Muscle of leg (tissue), 16 donors: ENCODE results near the gene HSPA2. TPM values are rescaled to one million over a fixed set of nuclear protein-coding genes. Genes with fewer than 3 reads are reported as not detected.
A peak's percentile ranks its signal among the peaks of the same experiment; 100 is the strongest.

Experiments used
- DNase-seq: peaks from one replicate; pipeline ENCODE4 v3.0.0; 2013
- H3K27ac ChIP-seq: one replicate; pipeline ENCODE4 v1.5.1; 2013; ENCODE audit warnings: mild to moderate bottlenecking, low read length, control low read depth
- H3K27me3 ChIP-seq: one replicate; pipeline ENCODE4 v1.6.1; 2013; ENCODE audit warnings: low read length; ENCODE audit not compliant: control insufficient read depth, insufficient read depth
- H3K36me3 ChIP-seq: one replicate; pipeline ENCODE4 v1.6.1; 2013; ENCODE audit warnings: low read length; ENCODE audit not compliant: control insufficient read depth, insufficient read depth
- H3K4me1 ChIP-seq: one replicate; pipeline ENCODE4 v1.6.1; 2013; ENCODE audit warnings: low read length; ENCODE audit not compliant: control insufficient read depth, insufficient read depth
- H3K4me3 ChIP-seq: one replicate; pipeline ENCODE4 v1.5.1; 2013; ENCODE audit warnings: low read length, control low read depth
- H3K9me3 ChIP-seq: replicated peaks from 2 replicates; pipeline ENCODE4 v1.6.1; 2013; ENCODE audit warnings: low read depth, low read length; ENCODE audit not compliant: control insufficient read depth
- WGBS: methylation state at CpG from one replicate; pipeline ENCODE4 v1.1.5; 2013; ENCODE audit warnings: missing lambda C conversion rate; ENCODE audit not compliant: insufficient coverage; 5-methylcytosine and 5-hydroxymethylcytosine counted together
- long read RNA-seq, 11 donors: transcript quantifications; one replicate each; lab custom pipeline, GENCODE V29; 2026
- polyA plus RNA-seq, 8 donors: library from polyadenylated mRNA; unstranded; fragments of 120-200 nt; gene quantifications; one replicate each; pipeline versions ENCODE4 v1.2.1 to v1.2.3, GENCODE V29; 2013; ENCODE audit warnings: inconsistent platforms in 1 of 8, low replicate concordance in 1 of 8; ENCODE audit not compliant: insufficient read length in 8 of 8, insufficient read depth in 1 of 8
- total RNA-seq: library from RNA; stranded (reverse); fragments of 120-200 nt; gene quantifications from one replicate; pipeline ENCODE4 v1.2.4, GENCODE V29; 2013

Gene HSPA2
- 6.8 TPM for total RNA-seq
- polyA plus RNA-seq: 10 to 100 TPM in 2 of 8 donors, 1 to 10 TPM in 6; 7.6 to 34.4 (median 9.3) TPM
- long read RNA-seq, donor 1, transcript HSPA2-201 (1 exons, 2,767 nt): major isoform, 5 of 5 reads
- long read RNA-seq, donor 1, partial matches to known transcripts: 0 of 5 reads
- long read RNA-seq, donor 1, other reads (novel, unspliced or antisense): 0 of 5 reads
- long read RNA-seq, donor 2, partial matches to known transcripts: 0 of 1 reads
- long read RNA-seq, donor 2, other reads (novel, unspliced or antisense): 0 of 1 reads
- long read RNA-seq, donor 3, transcript HSPA2-201 (1 exons, 2,767 nt): major isoform, 8 of 8 reads
- long read RNA-seq, donor 3, partial matches to known transcripts: 0 of 8 reads
- long read RNA-seq, donor 3, other reads (novel, unspliced or antisense): 0 of 8 reads
- long read RNA-seq, donor 4, transcript HSPA2-201 (1 exons, 2,767 nt): major isoform, 5 of 5 reads
- long read RNA-seq, donor 4, partial matches to known transcripts: 0 of 5 reads
- long read RNA-seq, donor 4, other reads (novel, unspliced or antisense): 0 of 5 reads
- long read RNA-seq, donor 5, transcript HSPA2-201 (1 exons, 2,767 nt): major isoform, 46 of 46 reads
- long read RNA-seq, donor 5, partial matches to known transcripts: 0 of 46 reads
- long read RNA-seq, donor 5, other reads (novel, unspliced or antisense): 0 of 46 reads
- long read RNA-seq, donor 6, transcript HSPA2-201 (1 exons, 2,767 nt): major isoform, 21 of 21 reads
- long read RNA-seq, donor 6, partial matches to known transcripts: 0 of 21 reads
- long read RNA-seq, donor 6, other reads (novel, unspliced or antisense): 0 of 21 reads
- long read RNA-seq, donor 7, transcript HSPA2-201 (1 exons, 2,767 nt): major isoform, 14 of 14 reads
- long read RNA-seq, donor 7, partial matches to known transcripts: 0 of 14 reads
- long read RNA-seq, donor 7, other reads (novel, unspliced or antisense): 0 of 14 reads
- long read RNA-seq, donor 8, transcript HSPA2-201 (1 exons, 2,767 nt): major isoform, 11 of 11 reads
- long read RNA-seq, donor 8, partial matches to known transcripts: 0 of 11 reads
- long read RNA-seq, donor 8, other reads (novel, unspliced or antisense): 0 of 11 reads
- long read RNA-seq, donor 9, transcript HSPA2-201 (1 exons, 2,767 nt): major isoform, 12 of 12 reads
- long read RNA-seq, donor 9, partial matches to known transcripts: 0 of 12 reads
- long read RNA-seq, donor 9, other reads (novel, unspliced or antisense): 0 of 12 reads
- long read RNA-seq, donor 10, transcript HSPA2-201 (1 exons, 2,767 nt): major isoform, 18 of 18 reads
- long read RNA-seq, donor 10, partial matches to known transcripts: 0 of 18 reads
- long read RNA-seq, donor 10, other reads (novel, unspliced or antisense): 0 of 18 reads
- long read RNA-seq, donor 11, transcript HSPA2-201 (1 exons, 2,767 nt): major isoform, 16 of 16 reads
- long read RNA-seq, donor 11, partial matches to known transcripts: 0 of 16 reads
- long read RNA-seq, donor 11, other reads (novel, unspliced or antisense): 0 of 16 reads

DNA sequence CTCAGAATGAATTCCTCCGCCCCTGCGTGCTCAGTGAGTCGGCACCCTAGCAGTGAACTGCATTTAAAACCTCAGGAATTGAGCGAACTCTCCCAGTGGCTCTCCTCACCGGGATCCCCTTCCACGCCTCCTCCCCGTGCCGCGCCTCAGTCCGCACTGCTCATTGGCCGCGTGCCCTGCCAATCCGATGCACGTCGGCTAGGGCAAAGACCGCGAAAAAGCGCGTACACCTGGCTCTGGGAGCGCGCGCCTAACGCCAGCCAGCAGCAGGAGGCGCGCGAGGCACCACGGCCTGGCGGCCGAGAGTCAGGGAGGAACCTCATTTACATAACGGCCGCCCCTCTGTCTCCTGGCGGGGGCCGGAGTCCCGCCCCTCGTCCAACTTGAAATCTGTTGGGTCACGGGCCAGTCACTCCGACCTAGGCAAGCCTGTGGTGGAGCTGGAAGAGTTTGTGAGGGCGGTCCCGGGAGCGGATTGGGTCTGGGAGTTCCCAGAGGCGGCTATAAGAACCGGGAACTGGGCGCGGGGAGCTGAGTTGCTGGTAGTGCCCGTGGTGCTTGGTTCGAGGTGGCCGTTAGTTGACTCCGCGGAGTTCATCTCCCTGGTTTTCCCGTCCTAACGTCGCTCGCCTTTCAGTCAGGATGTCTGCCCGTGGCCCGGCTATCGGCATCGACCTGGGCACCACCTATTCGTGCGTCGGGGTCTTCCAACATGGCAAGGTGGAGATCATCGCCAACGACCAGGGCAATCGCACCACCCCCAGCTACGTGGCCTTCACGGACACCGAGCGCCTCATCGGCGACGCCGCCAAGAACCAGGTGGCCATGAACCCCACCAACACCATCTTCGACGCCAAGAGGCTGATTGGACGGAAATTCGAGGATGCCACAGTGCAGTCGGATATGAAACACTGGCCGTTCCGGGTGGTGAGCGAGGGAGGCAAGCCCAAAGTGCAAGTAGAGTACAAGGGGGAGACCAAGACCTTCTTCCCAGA, at the start of gene HSPA2:
TSS of gene HSPA2 (plus strand) at position 534 of the 995 bp plus-strand sequence. CDS start at position 643, 109 bp downstream.
- Histone ChIP-seq H3K36me3 (no peaks in the 10 kb centered on the region), H3K27me3 (peaks cover 26% of the 10 kb centered on the region), H3K9me3 (no peaks in the 10 kb centered on the region), H3K27ac (peak within 1 kb of the TSS; percentile 94), H3K4me3 (peak within 1 kb of the TSS; percentile 83), H3K4me1 (peaks cover 24% of the 10 kb centered on the region)
- WGBS: 6% methylated on average over 79 of the region's 79 CpGs
- peak; percentile 99 for DNase-seq

- no peak overlapping the region for H3K4me3 ChIP-seq
- H3K36me3 ChIP-seq: peaks cover 28% of the 10 kb centered on the region
- H3K27ac ChIP-seq: no peak overlapping the region
- WGBS: no CpG with 5 or more reads among the region's 2 CpGs
- no peaks in the 10 kb centered on the region for H3K9me3 ChIP-seq
- H3K27me3 ChIP-seq: no peaks in the 10 kb centered on the region
- no peak for DNase-seq
- H3K4me1 ChIP-seq: no peaks in the 10 kb centered on the region
These were observed 48.9 kb upstream of the HSPA2 start for GRCh38 chr14:64491637-64492036.

DNA sequence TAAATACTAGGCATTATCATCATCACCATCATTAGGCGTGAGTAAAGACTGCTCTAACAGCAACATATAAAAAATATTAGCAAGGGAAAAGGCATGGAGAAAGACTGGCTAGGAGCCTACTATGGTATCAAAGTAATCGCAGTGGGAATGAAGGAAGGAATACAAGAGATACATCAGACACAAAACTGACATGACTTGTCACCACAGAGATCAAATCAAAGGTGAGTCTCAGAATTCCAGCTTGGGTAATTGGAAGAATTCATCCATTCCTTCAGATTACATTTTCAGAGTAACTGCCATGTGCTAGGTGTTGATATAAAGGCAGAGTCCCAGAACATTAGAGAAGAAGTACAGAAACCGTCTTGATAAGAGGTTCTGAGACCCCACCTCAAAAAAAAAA, 47.1 kb upstream of the HSPA2 start:
- H3K27me3 ChIP-seq: no peaks in the 10 kb centered on the region
- H3K27ac ChIP-seq: no peak overlapping the region
- no peak for DNase-seq
- peaks cover 18% of the 10 kb centered on the region for H3K36me3 ChIP-seq
- no CpG with 5 or more reads among the region's 3 CpGs for WGBS
- H3K4me3 ChIP-seq: no peak overlapping the region
- no peaks in the 10 kb centered on the region for H3K9me3 ChIP-seq
- H3K4me1 ChIP-seq: no peaks in the 10 kb centered on the region

GRCh38 chr14:64495252-64495651, 45.3 kb upstream of the HSPA2 start:
- no peak for DNase-seq
- H3K9me3 ChIP-seq: no peaks in the 10 kb centered on the region
- no peaks in the 10 kb centered on the region for H3K27me3 ChIP-seq
- H3K36me3 ChIP-seq: peaks cover 11% of the 10 kb centered on the region
- H3K27ac ChIP-seq: no peak overlapping the region
- H3K4me3 ChIP-seq: no peak overlapping the region
- no peaks in the 10 kb centered on the region for H3K4me1 ChIP-seq

GRCh38 chr14:64496764-64497163, 43.8 kb upstream of the HSPA2 start:
- Histone ChIP-seq H3K36me3 (peaks cover 7% of the 10 kb centered on the region), H3K27ac (no peak overlapping the region), H3K27me3 (no peaks in the 10 kb centered on the region), H3K9me3 (no peaks in the 10 kb centered on the region), H3K4me3 (no peak overlapping the region), H3K4me1 (peaks cover 3% of the 10 kb centered on the region)
- no peak for DNase-seq

GRCh38 chr14:64500088-64500487, 40.5 kb upstream of the HSPA2 start:
- H3K27ac ChIP-seq: no peak overlapping the region
- H3K4me1 ChIP-seq: peaks cover 13% of the 10 kb centered on the region
- no CpG with 5 or more reads among the region's 1 CpG for WGBS
- peaks cover 7% of the 10 kb centered on the region for H3K36me3 ChIP-seq
- no peaks in the 10 kb centered on the region for H3K27me3 ChIP-seq
- DNase-seq: no peak
- H3K9me3 ChIP-seq: no peaks in the 10 kb centered on the region
- no peak overlapping the region for H3K4me3 ChIP-seq

DNA sequence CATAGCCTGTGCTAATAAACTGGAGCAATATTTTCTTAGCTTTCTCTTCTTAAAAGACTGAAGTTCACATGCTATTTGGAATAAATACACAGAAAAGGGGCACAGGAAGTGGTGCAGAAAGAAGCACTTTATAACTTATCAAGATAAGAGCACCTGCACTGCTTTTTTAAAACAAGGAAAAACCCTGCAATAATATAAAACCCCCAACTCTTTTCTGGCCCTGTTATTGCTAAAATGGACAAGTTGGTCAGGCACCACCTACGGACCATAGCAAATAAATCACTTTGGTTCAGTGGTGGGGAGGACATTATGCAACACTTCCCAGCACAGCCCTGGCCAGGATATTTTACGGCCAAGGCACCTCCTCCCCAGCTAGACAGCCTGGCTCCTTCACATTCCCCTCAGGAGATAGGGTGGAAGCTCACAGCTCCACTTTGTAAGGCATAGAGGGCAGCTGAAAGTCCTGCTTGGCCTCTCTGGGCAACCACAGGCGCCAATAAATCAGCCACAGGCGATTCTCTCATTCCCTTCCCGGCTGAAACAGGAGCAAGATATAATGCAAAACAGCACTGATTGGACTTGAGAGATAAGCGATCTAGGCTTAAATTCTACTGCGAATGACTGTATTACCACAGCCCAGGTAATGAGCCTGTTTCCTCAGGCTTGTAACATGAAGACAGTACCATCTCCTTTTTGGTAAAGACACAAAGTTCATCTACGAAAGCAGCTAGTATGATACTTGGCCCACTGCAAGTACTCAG, 39.0 kb upstream of the HSPA2 start:
- no peaks in the 10 kb centered on the region for H3K9me3 ChIP-seq
- WGBS: 41% methylated on average over 5 of the region's 8 CpGs
- peak; percentile 15 for DNase-seq
- peaks cover 16% of the 10 kb centered on the region for H3K4me1 ChIP-seq
- no peaks in the 10 kb centered on the region for H3K27me3 ChIP-seq
- no peak overlapping the region for H3K4me3 ChIP-seq
- H3K27ac ChIP-seq: peak overlapping the region; percentile 22
- peaks cover 3% of the 10 kb centered on the region for H3K36me3 ChIP-seq

- H3K9me3 ChIP-seq: no peaks in the 10 kb centered on the region
- DNase-seq: no peak
- H3K27me3 ChIP-seq: no peaks in the 10 kb centered on the region
- peak overlapping the region; percentile 83 for H3K4me3 ChIP-seq
- WGBS: no CpG with 5 or more reads among the region's 6 CpGs
- H3K36me3 ChIP-seq: peaks cover 3% of the 10 kb centered on the region
- H3K27ac ChIP-seq: peak overlapping the region; percentile 98
- peaks cover 16% of the 10 kb centered on the region for H3K4me1 ChIP-seq
These were observed 38.1 kb upstream of the HSPA2 start for GRCh38 chr14:64502456-64502855.
